AML-193 (cell line): ENCODE measurements around the gene STRADA.
"Not testable (repeated sequence)": the region's sequence is repeated elsewhere in the genome, so short reads cannot be mapped to it uniquely, and the experiment has no call there.

Source experiments
- DNase-seq, 2 experiments: peaks; one replicate each; lab custom pipeline; 2025; lab: John Stamatoyannopoulos, UW

STRADA gene

GRCh38 chr17:63754046-63754445, 12.4 kb upstream of the STRADA start:
- DNase-seq, result no peak

DNA sequence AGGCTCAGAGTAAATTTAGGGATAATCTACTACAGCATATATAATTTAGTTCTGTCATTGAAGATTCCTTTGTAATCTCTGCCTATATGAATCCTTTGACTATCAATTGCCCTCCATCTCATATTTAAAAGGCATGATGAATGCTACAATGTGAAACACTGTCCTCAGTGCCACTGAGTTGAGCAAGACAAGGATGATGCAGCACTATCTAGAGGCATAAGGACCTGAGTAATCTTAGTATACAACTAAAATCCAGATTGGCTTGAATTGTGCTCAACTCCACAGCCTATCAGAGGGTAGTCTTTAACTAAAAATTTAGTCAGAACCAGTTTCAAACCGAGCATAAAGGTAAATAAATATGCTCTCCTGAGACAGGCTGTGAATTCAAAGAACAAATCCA, 11.6 kb upstream of the STRADA start:
- peak; percentile 59 to 65 for DNase-seq

GRCh38 chr17:63752707-63753106, 11.1 kb upstream of the STRADA start:
- DNase-seq, result no peak

DNA sequence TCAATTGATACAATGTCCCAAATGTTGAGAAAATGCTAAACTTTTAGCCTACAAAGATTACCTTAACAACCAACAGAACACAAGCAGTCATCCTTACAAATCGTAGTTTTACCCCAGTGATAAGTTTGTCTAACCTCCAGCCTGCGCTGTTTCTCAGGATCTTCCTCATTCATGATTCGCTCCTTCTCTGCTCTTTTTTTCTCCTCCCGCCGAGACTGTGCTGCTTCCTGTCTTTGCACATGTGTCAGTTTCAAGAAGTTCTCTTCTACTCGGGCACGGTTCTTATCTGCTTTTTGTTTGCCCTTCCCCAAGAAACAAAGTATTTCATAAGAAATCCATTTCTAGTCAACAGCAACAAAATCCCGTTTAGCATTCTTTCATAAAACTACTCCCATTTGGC, 10.2 kb upstream of the STRADA start:
- peak; percentile 34 to 39 for DNase-seq

GRCh38 chr17:63741143-63741407, 524 bp downstream of the STRADA start:
- DNase-seq, result peak in 1 of 2 experiments; percentile 54

DNA sequence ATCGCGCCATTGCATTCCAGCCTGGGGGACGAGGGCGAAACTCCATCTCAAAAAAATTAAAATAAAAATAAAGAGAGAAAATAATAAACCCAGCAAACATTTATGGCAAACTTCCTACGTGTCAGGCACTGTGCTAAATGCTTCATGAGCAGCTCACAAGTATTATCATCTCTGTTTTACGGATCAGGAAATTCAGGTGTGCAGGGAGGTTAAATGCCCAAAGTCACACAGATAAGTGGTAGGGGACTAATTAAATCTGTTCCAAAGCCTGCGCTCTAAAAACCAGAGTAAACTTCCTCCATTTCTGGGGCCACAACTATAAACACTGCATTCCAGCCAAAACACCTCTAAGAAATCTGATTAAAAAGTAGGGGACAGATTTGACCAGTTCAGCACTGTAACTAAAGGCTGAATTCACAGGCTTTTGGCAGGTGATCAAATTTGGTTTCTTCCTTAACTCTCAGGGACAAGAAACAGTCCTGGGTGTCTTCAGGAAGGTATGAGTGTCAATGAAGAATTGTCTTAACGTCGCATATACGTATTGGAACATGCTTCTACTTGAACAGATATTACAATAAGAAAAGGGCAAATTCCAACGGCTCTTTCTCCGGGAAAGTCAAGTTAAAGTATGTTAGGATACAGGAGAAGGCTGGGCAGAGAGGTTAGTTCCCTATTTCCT, 996 bp downstream of the STRADA start:
- DNase-seq, result peak; percentile 50 to 55

- DNase-seq, result no peak
These were observed 5.9 kb downstream of the STRADA start for GRCh38 chr17:63735691-63736090.

DNA sequence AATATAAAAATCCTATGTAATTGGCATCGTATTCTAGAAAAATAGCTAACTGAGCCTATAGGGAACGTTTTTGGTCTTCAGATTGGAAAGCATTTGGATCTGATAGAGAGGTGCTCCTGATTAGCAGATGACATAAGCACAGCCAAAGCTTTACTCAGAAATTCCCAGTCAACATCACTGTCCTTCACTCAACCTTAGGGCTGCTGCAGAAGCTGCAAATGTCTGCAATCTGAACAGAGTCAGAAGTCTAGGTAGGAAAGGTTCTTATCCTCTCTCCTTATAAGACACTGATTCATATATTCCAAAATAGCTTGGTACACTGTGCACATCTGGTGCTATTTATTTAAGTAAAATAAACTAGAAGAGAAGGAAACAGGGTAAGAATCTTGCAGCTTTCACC, 19.2 kb downstream of the STRADA start:
- no peak for DNase-seq

GRCh38 chr17:63720194-63720593, 21.4 kb downstream of the STRADA start:
- not testable (repeated sequence) for DNase-seq

- DNase-seq, result no peak
These were observed 22.6 kb downstream of the STRADA start for GRCh38 chr17:63718988-63719387.

GRCh38 chr17:63716426-63716825, 25.2 kb downstream of the STRADA start:
- DNase-seq, result no peak

GRCh38 chr17:63714550-63715277, 26.9 kb downstream of the STRADA start:
- DNase-seq, result no peak

DNA sequence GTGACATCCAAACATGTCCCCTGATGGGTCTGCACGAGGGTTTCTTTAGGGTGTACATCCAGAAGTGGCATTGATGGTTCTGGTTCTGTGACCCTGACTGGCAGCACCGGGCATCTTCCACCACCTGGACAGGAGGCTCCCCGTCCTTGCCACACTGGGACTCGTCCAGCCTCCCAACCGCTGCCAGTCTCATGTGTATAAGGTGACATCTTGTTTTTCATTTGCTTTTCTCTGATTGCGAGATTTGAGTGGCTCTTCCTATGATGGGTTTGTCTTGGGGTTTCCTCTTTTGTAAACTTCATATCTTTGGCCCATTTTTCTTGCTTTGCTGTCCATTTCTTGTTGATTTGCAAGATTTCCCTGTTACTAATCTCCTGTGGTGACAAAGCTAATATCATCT, 32.5 kb downstream of the STRADA start:
- DNase-seq, result no peak

GRCh38 chr17:63707151-63707550, 34.4 kb downstream of the STRADA start:
- no peak for DNase-seq

- DNase-seq, result no peak
These were observed 35.1 kb downstream of the STRADA start for GRCh38 chr17:63706336-63707082.

DNA sequence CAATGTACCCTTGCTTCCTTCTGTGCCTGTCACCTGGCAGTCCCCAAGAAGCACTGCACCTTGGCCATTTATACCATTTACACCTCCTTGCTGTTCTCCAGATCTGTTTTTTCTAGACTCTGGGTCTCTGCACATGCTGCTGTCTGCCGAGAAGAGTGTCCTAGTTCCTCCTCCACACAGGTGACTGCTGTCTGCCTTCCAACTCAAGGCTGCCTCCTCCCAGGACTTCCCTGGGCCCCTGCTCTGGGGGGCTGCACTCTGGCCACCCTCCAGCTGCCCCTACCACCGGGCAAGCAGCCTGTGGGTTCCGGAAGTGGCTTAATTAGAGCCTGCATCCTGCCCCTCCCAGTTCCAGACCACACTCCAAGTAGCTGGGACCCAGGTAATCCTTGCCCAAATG, 35.9 kb downstream of the STRADA start:
- DNase-seq, result no peak

GRCh38 chr17:63704836-63705235, 36.8 kb downstream of the STRADA start:
- no peak for DNase-seq

DNA sequence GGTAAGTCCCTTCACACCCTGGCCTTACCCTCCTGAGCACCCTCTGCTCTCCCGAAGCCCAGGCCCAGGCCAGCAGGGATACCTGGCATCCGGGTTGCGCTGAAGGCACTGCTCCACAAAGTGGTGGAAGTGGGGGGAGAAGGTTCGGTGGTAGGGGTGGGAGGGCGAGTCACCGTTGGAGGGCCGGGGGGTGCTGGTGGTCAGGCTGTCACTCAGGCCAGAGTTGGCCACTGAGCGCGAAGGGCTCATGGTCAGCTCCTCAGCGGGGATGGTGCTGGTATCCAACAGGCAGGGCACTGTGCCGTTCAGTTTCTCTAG, 37.4 kb downstream of the STRADA start:
- no peak for DNase-seq

DNA sequence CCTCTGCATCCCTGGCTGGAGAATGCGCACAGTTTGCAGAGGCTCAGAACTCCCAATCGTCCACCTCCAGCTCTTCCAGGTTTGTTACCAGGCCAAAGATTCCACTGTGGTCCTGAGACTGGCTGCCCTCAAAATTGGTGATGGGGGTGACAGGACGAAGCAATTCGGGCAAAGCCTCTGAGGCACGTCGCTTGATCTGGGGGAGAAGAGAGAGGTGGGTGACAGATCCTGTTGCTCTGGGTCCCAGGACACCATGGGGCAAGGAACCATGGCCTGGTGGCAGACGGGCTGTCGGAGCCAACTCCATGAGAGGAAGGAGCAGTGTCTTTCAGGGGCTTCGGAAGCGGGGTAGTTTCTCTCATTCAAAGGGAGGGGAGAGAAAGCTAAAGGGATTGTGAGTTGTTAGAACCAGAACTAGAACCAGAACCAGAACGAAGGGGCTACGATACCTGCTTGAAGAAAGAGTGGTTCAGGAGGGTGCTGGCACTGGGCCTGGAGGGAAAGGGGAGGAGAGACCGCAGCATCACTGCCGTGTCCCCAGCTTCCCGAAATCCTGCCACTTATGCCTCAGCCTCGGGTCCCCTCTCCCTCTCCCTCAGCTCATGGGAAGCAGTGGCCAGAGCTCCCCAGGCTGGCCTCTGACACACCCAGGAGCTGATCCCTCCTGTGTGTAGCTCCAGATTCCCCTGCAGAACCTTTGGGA, 37.9 kb downstream of the STRADA start:
- no peak for DNase-seq

DNA sequence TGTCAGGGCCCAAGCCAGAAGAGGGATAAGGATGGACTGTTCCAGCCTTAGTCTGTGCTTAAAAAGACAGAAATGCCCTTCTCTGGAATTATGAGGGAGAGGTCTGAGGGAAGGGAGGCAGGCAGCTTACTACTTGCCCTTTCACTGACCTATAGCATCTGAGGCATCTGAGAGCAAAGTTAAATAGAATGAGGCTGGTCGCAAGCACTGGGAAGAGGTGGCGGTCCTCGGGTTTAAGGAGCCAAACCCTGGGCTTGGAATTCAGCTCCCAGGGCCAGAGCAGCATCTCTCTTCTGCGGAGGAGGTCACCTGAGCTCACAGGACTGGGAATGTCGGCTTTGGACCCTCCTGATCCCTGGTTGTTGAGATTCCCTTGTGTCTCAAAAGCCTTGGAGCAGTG, 38.6 kb downstream of the STRADA start:
- DNase-seq, result no peak

DNA sequence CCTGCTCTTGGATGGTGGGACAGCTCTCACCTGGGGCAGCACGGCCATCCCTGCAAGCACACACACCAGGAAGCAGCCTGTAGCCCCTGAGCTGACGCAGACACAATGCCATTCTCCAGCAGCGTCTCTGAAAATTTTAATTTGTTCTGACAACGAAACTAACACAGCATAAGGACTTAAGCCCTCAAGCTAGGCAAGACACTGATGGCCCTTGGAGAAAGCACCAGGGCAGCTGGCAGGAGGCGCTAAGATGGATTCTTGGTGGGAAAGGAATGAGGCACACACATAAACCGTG, 38.9 kb downstream of the STRADA start:
- DNase-seq, result no peak

- peak; percentile 76 to 79 for DNase-seq
These were observed 39.5 kb downstream of the STRADA start for GRCh38 chr17:63701868-63702720.
